Stimulated activated CD8-positive, alpha-beta memory T cell treated with anti-CD3 and anti-CD28 coated beads, Interleukin-15, amount 100 ng/mL, for 24 hours (primary cell): ENCODE data around the gene CLEC9A.

Source experiments
- DNase-seq: peaks from one replicate; pipeline ENCODE4 v3.0.0-alpha.2; 2020; ENCODE audit warnings: low read depth

The CLEC9A gene

DNA sequence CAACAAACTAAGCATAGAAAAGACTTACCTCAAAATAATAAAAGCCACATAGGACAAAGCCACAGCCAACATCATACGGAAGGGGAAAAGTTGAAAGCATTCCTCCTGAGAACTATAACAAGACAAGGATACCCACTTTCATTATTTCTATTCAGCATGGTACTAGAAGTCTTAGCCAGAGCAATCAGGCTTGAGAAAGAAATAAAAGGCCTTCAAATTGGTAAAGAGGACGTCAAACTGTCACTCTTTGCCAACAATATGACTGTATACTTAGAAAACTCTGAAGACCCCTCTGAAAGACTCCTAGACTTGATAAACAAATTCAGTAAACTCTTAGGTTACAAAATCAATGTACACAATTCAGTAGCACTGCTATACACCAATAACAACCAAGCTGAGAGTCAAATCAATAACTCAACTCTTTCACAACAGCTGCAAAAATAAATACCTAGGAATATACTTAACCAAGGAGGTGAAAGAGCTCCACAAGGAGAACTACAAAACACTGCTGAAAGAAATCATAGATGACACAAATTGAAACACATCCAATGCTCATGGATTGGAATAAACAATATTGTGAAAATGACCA, 79.9 kb downstream of the CLEC9A start:
- DNase-seq = no peak

DNA sequence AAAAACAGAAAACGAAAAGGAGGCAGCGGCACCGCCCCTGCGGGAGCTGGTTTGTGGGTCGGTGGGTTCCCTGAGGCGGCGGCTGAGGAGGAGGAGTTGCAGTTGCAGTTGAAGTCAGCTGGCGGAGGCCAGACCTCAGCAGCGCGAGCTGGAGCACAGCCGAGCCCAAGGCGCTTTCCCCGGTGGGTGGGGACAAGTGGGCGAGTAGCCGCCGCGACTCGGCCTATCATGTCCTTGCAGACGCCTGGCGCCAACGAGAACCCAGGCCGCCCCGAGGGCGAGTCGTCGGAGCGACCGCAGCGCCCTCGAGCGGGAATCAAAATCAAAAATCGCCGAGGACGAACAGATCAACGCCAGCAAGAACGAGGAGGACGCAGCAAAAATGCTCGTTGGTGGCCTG, 81.0 kb downstream of the CLEC9A start:
- DNase-seq = no peak

DNA sequence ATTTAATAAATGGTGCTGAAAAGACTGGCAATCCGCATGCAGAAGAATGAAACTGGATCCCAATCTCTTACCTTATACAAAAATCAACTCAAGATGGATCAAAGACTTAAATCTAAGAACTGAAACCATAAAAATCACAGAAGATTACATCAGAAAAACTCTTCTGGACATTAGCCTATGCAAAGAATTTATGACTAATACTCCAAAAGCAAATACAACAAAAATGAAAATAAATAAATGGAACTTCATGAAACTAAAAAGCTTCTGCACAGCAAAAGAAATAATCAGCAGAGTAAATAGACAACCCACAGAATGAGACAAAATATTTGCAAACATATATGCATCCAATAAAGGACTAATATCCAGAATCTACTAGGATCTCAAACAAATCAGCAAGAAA, 82.6 kb downstream of the CLEC9A start:
- no peak for DNase-seq

DNA sequence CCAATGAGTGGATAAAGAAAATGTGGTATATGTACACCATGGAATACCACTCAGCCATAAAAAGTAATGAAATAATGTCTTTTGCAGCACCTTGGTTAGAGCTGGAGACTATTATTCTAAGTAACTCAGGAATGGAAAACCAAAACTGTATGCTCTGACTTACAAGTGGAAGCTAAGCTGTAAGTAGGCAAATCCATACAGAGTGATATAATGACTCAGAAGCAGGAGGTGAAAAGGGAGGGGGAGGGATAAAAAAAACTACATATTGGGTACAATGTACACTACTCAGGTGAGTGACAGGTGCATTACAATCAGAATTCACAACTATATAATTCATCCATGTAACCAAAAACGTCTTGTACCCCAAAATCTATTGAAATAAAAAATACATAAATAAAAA, 83.4 kb downstream of the CLEC9A start:
- no peak for DNase-seq

DNA sequence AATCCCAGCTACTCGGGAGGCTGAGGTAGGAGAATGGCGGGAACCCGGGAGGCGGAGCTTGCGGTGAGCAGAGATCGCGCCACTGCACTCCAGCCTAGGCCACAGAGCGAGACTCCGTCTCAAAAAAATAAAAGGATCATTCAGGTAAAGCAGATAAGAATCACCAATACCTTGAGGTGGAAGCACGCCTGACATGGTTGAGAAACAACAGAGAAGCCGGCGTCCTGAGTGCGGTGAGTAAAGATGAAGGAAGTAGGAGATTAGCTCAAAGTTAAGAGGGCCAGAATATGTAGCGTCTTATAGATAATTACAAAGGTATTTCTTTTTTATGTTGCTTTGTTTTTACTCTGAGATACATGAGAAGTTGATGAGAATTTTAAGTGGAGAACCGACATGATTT, 84.8 kb downstream of the CLEC9A start:
- DNase-seq = no peak
